NCI-H1436 treated with DMSO at 0.1 percent for 48 hours (cell line): ENCODE data around the gene XPO6.

ENCODE experiments used
- DNase-seq: peaks from one replicate; lab custom pipeline; 2025; lab: John Stamatoyannopoulos, UW

The XPO6 gene

DNA sequence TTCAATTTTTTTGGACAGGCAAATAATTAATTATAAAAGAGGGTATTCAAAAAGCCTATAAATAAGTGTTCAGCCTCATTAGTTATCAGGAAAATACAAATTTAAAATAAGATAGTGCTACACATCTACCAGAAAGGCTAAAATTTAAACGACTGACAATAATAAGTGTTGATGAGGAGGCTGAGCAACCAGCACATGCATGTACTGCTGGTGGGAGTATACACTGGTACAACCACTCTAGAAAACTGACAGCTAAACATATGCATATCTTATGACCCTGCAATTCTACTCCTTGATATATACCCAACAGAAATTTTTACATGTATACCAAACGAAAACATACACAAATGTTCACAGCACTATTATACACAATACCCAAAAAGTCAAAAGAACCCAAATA lies 27.1 kb downstream of the XPO6 start:
- no peak for DNase-seq

DNA sequence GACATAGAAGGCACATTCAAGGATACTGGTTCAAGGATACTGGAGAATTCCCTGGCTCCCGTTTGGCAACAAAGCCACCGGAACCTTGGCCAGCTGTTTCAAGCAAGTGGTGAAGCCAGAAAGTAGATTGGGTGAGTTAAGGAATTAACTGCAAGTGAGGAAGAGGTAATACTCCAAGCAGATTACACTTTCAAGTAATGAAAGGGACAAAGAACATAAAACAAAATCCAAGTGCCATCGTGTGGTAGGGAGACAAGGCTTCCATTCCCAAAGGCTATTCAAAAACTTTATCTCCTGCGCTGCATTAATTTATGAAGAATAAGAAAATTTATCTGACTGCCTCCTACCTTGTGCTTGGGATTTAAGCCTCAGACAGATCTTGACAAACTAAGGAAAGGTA lies 27.8 kb downstream of the XPO6 start:
- DNase-seq: no peak

DNA sequence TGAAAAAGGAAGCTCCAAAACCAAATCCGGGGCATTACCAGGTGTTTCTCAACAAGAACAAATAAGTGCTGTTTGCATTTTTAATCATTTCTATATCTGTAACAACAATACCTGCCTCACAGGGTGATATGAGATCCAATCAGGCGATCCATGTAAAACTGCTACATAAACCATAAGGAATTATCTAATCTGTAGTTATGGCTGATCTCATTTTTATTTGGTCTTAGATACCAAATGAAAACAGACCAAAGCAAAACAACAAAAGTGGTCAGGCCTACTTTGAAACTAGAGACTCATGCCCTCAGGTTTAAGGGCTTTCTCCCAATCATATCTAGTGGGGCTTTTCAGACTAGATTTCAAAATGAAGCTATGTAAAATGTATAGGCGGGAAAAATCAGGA lies 28.3 kb downstream of the XPO6 start:
- no peak for DNase-seq

DNA sequence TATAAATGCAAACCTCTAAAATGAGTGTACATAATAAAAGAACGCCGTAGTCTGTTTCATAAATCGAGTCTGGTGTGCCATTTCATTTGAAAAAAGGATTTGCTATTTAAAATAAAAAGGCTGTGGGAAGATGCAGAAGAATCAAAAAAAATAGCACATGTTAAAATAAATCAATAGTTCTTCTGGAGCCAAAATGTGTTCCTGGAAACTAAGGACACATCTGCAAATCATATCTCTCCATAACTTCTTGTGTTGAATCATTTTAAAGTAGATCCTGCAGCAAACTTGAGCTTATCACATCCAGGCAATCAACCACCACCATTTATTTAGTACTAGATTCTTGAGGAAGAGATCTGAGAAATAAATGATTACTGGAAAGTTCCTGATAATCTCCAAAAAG lies 29.0 kb downstream of the XPO6 start:
- no peak for DNase-seq

DNA sequence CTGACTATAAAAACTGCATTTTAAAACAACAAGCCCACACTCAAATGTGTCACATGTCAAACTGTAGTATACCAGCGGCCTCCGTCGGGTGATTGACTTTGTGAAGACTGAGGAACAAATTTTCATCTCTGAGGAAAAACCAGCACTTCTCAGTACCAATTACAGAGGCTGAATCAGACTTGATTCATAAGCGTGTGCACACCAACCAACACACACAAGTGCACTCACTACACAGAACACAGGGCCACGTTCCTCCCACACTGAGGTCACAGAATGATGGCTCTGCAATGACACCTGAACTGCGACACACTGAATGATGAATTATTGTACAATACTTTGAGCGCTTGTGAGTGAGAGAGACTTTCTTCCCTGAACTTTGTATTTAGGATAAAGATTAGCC lies 29.6 kb downstream of the XPO6 start:
- DNase-seq: no peak

DNA sequence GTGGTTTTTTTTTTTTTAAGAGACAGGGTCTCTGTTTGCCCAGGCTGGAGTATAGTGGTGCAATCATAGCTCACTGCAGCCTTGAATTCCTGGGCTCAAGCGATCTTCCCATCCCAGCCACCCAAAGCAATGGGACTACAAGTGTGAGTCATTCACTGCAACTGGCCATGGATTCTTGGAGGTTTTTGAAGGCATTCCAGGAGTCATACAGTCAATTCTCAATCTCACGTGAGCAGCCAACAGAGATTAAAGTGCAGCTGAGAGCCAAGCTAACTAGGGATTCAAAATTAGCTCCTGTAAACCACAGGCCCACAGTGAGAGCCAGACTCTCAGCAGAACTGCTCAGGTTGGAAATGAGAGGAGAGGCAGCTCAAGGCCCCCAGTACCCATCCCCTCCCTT lies 30.2 kb downstream of the XPO6 start:
- no peak for DNase-seq

DNA sequence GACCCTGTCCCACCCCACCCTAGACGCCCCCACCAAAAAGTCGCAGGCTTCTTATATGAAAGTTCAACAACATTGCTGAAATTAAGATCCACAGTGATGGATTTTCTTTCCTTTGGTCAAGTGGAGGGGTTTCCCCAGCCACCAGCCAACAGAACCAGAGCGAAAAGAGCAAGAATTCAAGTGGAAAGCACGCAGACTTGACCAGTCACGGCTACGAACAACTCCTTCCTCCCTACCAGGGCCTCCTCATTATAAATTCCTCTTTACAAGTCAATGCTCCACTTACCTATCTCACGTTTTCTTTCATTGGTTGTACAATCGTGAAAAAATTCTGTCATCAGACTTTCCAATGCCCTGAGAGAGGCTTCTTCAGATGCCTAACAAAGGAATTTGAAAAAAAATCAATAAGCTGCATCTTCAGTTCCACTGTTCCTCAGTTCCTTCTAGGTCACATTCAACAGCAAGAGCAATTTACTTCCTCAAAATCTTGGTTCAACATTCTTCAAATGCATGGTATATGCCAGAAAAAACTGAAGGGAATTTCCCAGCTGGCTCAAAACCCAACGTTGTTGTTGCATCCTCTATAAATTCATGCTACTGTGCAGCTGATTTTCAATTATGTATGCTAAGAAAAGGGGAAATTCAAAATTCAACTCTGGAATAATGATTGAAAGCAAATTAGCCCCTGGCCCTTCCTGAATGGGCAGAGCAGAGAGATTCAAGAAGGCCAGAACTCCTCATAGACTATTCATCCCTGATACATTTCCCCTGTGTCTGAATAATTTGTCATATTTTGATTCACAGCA lies 30.9 kb downstream of the XPO6 start:
- no peak for DNase-seq

DNA sequence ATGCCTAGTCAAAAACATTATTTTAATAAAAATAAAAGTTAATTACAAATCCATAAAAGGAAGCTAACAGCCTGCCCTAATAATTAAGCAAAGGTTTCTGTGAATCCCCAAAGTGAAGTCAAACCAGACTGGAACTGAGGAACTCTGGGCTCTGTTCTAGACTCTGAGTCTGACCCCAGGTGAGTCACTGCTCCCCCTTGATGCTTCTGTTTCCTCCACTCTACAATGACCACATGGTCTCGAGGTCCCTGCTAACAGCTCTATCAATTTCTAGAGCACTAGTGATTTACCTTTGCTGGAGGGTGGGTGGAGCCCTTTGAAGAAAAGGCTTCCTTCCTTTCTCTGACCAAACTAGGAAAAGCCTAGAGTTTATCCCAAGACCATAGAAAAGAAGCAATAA lies 32.4 kb downstream of the XPO6 start:
- DNase-seq: no peak

DNA sequence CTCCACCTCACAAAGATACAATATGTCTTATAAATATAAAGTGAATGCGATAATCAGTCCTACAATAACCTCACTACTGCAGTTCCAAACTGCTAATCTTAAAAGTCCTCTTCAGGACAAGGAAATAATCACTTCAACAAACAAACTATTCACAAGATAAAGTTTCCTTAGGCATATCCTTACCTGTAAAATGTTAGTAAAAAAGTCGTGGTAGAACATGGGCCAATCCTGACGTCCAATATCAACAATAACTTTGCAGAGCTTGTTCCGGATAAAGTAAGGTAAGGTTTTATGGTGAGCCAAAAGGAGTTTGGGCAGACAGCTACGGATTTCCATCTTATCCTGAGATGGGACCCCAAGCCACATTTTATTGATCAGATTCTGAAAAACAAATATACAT lies 36.0 kb downstream of the XPO6 start:
- DNase-seq: no peak

DNA sequence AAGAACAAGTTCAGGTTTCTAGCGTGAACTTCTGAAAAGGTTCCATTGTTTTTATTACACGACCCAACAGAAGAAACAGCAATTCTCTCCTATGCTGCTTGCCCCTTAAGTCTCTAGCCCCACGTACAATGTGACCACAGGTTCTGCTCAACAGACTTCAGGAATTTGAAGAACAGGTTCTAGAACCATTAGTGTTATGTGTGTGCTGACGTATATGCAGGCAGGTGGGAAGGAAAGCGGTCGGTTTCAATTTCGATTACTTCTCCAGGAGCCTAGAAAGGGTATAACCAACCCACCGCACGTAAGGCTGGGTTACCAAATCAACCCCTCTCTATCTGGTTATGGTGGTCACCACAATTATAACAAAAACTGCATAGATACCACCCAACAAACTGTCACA lies 39.4 kb downstream of the XPO6 start:
- no peak for DNase-seq

DNA sequence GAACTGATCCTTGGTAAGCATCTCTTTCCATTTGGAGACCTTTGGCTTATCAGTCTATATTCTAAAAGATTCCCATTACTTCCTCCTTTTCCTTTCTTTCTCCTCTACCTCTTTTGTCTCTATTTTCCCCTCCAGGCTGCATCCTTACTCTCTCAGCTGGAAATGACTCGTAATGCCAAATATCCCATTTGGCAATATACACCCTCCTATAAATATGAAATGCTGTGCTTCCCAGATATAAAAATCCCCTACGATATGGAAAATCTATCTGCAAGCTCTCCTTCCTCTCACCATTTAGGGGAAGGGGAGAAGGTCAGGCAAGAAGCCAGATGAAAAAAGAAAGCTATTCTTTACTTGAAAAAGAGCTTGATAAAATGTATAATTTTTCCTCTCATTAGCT lies 39.9 kb downstream of the XPO6 start:
- no peak for DNase-seq

DNA sequence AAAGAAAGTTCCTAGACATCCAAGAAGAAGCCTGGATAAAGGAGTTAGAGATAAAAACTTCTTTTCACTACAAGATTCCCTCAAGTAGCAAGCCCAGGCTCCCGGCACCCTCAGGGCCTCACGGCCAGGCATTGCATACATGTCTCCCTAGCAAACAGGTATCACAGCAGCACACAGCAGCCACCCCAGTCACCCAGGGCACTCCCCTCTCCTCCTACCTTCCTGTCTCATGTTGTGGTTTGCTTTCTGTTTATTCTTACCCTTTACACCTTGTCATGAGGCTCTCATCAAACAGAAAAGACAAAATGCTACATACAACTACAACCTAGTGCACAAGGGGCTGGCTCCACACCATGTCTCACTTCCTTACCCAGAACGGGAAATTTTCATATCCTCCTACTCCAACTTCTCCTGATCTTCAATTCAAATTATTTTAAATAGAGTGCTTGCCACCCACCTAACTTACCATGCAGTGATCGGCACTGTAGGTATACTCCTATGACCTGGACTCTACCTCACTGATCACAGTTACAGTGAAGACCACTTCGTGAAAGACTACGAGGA lies 42.7 kb downstream of the XPO6 start:
- DNase-seq: no peak

DNA sequence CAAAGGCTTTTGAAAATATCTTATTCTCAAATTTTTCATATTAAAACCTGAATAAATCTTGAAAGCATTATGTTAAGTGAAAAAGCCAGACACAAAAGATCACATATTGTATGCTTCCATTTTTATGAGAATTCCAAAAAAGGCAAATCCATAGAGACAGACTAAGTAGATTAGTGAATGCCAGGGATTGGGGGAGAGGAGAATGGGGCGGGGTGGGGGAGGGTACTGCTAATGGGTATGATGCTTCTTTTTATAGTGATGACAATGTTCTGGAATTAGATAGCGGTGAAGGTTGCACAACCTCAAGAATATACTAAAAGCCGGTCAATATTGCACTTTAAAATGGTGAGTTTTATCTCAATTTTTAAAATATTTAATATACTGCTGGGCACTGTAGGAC lies 44.0 kb downstream of the XPO6 start:
- DNase-seq: no peak

DNA sequence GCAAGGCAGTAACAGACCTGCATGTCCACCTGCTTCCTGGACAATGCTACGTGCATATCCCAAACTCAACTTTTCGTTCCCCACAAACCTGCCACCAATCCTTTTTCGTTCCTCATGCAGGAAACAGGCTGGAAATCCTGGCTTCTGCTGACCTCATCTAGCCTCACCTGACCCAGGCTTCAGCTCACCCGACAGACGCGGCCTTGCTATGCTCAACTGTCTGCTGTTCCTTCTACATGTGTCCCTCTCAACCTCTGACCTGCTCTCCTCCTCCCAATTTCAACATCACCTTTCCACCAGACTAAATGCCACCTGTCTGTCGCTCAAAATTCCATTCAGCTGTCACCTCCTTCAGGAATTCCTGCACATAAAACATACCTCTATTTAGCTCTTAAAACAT lies 44.5 kb downstream of the XPO6 start:
- no peak for DNase-seq

DNA sequence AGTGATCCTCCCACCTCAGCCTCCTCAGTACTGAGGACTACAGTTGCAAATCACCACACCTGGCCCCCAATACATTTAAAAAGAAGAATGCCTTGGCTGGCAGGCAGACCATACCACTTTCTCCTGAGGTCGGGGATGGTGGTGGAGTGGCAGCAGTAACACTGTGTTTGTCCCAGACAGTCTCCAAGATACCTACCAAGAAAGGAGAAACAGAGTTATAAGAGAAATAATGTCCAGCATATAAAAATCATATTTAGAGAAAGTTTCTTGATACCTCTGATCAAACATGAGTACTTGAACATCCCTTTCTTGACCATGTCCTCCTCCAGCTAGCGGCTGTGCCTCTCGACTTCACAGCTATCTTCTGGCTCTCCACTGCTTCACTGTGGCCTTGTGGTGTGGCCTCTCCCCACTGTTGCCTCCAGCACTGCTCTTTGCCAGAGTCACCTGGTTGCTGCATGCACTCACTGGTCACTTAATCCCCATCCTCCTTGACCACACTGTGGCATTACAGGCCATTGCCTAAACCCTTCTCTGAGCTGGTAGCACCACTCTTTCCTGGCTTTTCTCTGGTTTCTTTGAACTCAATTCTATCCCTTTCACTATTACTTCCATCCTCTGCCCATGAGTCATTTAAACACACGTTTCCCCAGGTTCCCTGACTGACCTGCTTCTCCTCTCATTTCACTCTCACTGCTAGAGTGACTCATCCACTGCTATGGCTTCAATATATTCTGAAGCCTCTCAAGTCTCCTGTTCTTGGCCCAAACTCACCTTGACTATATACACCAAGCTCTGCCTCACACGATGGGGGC lies 45.2 kb downstream of the XPO6 start:
- no peak for DNase-seq

DNA sequence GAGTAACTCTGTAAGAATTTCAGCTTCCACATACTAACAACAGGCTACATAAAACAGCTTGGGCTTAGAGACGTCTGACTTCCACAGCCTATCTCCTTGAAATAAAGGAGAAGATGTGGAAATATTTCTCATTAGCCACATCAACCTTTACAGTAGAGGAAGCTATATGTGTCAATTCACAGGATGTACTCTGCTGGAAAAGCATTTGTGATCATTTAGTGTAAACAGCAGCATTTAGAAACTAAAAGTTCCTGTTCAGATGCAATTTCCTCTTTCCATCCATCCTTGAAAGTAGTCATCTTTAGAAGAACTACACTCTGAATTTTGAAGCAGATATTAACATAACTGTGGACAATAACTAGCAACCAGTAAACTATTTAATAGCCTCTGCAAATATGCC lies 46.2 kb downstream of the XPO6 start:
- DNase-seq: no peak

DNA sequence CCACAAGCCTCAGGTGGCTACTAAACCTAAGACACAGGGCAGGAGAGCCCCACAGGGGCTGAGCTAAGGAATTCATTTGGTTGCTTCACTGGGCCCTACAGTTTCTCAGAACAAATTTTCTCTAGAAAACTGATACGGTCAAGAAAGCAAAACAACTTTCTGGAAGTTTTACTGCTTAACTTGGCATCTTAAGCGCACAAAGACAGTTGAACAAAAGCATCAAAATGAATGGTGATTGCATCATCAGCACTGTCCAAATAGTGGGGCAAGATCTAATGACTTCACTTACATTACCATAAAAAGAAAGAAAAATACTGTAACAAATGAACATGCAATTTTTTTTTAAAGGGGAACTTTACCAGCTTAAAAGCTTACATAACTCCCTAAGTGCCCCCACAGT lies 47.6 kb downstream of the XPO6 start:
- no peak for DNase-seq

DNA sequence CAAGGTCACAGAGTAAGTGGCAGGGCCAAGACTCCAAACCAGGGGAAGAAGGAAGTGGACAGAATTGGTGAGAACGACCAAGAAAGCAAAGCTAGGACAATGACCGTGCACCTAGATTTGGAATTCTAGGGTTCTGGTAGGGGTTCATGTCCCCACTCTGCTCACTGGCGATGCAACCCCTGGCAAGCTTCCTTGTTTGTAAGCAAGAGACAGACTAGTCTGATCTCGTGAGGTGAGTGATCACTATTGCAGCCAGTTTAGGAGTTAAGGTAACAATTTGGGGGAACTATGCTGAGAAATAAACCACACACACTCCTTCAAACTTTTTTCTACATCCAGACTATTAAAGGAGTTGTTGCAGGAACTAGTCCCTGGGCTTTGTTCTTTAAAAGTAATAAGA lies 48.1 kb downstream of the XPO6 start:
- no peak for DNase-seq

DNA sequence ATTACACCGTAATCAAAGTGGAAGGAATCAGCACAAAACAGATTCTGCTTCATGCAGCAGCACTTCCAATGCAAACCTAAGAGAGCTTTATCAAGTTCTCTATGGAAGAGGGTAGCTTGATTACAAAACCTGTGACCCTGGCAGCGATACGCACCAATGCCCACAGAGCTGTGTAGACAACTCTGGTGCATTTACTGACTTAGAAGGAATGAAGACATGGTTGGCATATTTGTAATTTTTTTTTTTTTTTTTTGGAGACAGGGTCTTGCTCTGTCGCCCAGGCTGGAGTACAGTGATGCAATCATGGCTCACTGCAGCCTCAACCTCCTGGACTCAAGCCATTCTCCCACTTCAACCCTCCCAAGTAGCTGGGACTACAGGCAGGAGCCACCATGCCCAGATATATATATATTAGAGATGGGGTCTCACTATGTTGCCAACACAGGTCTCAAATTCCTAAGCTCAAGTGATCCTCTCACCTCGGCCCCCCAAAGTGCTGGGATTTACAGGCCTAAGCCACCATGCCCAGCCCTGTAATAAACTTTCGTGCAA lies 49.4 kb downstream of the XPO6 start:
- no peak for DNase-seq

DNA sequence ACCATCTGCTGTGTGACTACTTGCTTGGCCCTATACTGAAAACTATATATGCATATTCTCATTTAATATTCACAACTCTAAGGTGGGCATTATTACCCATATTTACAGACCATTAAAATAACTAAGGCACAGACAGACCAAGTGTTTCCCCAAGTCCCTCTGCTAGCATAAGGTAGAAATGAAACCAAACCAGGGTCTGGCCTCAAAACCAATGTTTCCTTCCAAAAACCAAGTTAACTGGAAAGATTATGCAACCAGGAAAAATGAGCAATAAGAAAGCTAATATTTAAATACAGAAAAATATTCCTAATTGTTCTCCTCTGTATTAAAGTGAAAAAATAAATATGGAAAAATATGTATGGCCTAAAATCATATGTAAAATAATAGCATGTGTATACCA lies 50.1 kb downstream of the XPO6 start:
- no peak for DNase-seq

DNA sequence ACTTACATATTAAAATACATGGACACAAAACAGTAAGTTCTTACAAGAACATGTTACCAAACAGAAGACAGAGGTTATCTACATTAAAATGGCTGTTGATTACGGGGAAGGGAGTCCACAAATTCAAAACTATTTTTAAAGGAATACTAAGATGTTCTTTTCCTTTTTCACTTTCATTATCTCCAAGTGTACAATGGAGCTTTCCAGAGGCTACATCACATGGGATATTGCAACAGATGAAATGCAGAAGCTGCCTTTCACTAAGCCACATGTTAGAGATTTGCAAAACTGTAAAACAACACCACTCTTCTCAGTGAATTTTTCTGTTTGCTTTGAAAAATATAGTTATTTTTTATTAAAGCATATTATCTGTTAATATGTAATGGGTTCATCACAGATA lies 53.6 kb downstream of the XPO6 start:
- DNase-seq: no peak

DNA sequence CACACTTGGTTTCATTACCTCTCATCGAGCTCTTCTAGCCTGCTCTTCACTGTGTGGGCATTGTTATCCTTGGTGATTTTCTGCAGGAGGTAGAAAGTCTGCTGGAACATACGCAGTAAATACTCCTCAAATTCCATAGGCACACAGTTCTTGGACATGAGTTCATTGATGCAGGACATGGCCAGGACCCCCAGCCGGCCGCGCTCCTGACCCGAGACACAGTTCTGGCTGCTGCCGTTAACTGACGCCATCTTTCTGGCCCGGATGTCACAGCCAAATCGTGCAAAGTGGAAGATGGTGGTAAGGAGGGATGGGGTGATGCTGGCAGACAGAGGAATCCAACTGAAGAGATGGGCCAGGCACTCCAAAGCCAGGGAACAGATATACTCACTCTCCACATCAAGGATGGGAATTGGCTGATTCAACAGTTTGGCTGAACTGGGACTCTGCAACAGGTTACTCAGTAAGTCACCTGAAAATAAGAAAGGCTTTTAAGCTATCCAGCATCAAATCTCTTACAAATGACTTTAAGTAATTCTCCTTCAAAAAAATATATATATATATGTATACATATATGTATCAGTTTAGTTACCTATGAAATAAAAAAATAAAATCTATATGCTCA lies 55.6 kb downstream of the XPO6 start:
- DNase-seq: no peak

DNA sequence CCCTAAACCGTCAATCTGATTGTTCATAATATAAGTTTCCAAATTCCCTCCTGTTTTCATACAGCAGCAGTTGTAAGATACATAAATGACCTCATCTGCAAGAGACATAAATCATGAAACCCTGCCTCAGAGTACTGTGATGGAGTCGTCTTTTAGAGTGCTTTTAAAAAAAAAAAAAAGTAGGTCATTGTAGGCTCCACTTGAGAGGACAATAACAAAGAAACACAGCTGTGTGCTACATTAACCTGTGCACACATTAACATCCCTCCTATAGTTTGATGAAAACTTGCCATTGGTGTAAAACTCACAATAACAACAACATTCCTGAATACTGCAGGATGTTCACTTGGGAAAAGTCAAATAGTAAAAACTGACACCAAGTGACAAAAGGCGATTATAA lies 56.5 kb downstream of the XPO6 start:
- DNase-seq: no peak
